ENCODE results near the gene TMEM179.

GRCh38 chr14:104551851-104552737 lies 52.5 kb downstream of the TMEM179 start:
- no peak for TF ChIP-seq EZH2 (IDR thresholded peaks at IDR 0.05; ENCODE audit: low read depth, low read length, severe bottlenecking)
- TF ChIP-seq CTCF (IDR thresholded peaks at IDR 0.05; ENCODE audit: control extremely low read depth in 1 of 3, insufficient read depth in 1 of 3, low read depth in 1 of 3, low read length in 3 of 3): no peak
- TF ChIP-seq POLR2A (IDR thresholded peaks at IDR 0.05; ENCODE audit: control extremely low read depth in 1 of 2, low read depth in 2 of 2, low read length in 2 of 2): no peak
- TF ChIP-seq POLR2AphosphoS5 (IDR thresholded peaks at IDR 0.05; ENCODE audit: low read depth, low read length): no peak
- no peak for TF ChIP-seq CHD1 (IDR thresholded peaks at IDR 0.05; ENCODE audit: low read depth, low read length)
- no peak for TF ChIP-seq EP300 (IDR thresholded peaks at IDR 0.05; ENCODE audit: borderline replicate concordance in 1 of 2, low read depth in 2 of 2, low read length in 2 of 2)
- no peak for TF ChIP-seq YY1 (IDR thresholded peaks at IDR 0.05; ENCODE audit: low read depth, low read length)
- no peak for TF ChIP-seq JUND (IDR thresholded peaks at IDR 0.05; ENCODE audit: low read length)

Measured in H1 (cell line).